ENCODE measurements around the gene AHDC1. TPM values are rescaled to one million over a fixed set of nuclear protein-coding genes. Genes with fewer than 3 reads are reported as not detected.
A peak's percentile ranks its signal among the peaks of the same experiment; 100 is the strongest.

The AHDC1 gene
- total and polyA plus RNA-seq, 2 of the 13 experiments (the other 11 are each of a cell fraction or from before 2014, with no cell fraction given) = 1.0 to 2.7 TPM

- TF ChIP-seq DBP (CRISPR knock-in tag; IDR thresholded peaks at IDR 0.05; ENCODE audit: not compliant biosample characterization) = no peak
- no peak for TF ChIP-seq ZNF878 (CRISPR knock-in tag; IDR thresholded peaks at IDR 0.05)
- TF ChIP-seq, protein P1, sequence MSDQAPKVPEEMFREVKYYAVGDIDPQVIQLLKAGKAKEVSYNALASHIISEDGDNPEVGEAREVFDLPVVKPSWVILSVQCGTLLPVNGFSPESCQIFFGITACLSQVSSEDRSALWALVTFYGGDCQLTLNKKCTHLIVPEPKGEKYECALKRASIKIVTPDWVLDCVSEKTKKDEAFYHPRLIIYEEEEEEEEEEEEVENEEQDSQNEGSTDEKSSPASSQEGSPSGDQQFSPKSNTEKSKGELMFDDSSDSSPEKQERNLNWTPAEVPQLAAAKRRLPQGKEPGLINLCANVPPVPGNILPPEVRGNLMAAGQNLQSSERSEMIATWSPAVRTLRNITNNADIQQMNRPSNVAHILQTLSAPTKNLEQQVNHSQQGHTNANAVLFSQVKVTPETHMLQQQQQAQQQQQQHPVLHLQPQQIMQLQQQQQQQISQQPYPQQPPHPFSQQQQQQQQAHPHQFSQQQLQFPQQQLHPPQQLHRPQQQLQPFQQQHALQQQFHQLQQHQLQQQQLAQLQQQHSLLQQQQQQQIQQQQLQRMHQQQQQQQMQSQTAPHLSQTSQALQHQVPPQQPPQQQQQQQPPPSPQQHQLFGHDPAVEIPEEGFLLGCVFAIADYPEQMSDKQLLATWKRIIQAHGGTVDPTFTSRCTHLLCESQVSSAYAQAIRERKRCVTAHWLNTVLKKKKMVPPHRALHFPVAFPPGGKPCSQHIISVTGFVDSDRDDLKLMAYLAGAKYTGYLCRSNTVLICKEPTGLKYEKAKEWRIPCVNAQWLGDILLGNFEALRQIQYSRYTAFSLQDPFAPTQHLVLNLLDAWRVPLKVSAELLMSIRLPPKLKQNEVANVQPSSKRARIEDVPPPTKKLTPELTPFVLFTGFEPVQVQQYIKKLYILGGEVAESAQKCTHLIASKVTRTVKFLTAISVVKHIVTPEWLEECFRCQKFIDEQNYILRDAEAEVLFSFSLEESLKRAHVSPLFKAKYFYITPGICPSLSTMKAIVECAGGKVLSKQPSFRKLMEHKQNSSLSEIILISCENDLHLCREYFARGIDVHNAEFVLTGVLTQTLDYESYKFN (CRISPR knock-in tag; conservative IDR thresholded peaks at IDR 0.05) = no peak
- peak; percentile 60; the same call in 1 of the 2 replicates for TF ChIP-seq ZNF501 (CRISPR knock-in tag; IDR thresholded peaks at IDR 0.05)
- peak; percentile 98 for TF ChIP-seq ZNF687 (CRISPR knock-in tag; IDR thresholded peaks at IDR 0.05)
- no peak for TF ChIP-seq HNF4G (IDR thresholded peaks at IDR 0.05; ENCODE audit: borderline replicate concordance, low read depth, low read length)
- TF ChIP-seq HNF4G (CRISPR knock-in tag; IDR thresholded peaks at IDR 0.05; ENCODE audit: borderline replicate concordance, low read depth) = no peak
- TF ChIP-seq, protein P2, sequence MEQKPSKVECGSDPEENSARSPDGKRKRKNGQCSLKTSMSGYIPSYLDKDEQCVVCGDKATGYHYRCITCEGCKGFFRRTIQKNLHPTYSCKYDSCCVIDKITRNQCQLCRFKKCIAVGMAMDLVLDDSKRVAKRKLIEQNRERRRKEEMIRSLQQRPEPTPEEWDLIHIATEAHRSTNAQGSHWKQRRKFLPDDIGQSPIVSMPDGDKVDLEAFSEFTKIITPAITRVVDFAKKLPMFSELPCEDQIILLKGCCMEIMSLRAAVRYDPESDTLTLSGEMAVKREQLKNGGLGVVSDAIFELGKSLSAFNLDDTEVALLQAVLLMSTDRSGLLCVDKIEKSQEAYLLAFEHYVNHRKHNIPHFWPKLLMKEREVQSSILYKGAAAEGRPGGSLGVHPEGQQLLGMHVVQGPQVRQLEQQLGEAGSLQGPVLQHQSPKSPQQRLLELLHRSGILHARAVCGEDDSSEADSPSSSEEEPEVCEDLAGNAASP (CRISPR knock-in tag; IDR thresholded peaks at IDR 0.05; ENCODE audit: borderline replicate concordance) = no peak
- TF ChIP-seq MIXL1 (CRISPR knock-in tag; IDR thresholded peaks at IDR 0.05) = no peak
- no peak for TF ChIP-seq E2F5 (CRISPR knock-in tag; conservative IDR thresholded peaks at IDR 0.05)
- no peak for TF ChIP-seq ZNF660 (CRISPR knock-in tag; IDR thresholded peaks at IDR 0.05; ENCODE audit: borderline replicate concordance, low read depth)
- 0 out of 2 replicates have a peak, but pooled peaks have one; percentile 48 for TF ChIP-seq ZNF616 (CRISPR knock-in tag; IDR thresholded peaks at IDR 0.05; ENCODE audit: low read depth)
- TF ChIP-seq, protein P3, sequence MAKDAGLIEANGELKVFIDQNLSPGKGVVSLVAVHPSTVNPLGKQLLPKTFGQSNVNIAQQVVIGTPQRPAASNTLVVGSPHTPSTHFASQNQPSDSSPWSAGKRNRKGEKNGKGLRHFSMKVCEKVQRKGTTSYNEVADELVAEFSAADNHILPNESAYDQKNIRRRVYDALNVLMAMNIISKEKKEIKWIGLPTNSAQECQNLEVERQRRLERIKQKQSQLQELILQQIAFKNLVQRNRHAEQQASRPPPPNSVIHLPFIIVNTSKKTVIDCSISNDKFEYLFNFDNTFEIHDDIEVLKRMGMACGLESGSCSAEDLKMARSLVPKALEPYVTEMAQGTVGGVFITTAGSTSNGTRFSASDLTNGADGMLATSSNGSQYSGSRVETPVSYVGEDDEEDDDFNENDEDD (CRISPR knock-in tag; IDR thresholded peaks at IDR 0.05; ENCODE audit: borderline replicate concordance) = peak; percentile 62; the same call in 1 of the 2 replicates
- no peak for TF ChIP-seq HDAC2 (CRISPR knock-in tag; IDR thresholded peaks at IDR 0.05)
- TF ChIP-seq ZNF552 (CRISPR knock-in tag; IDR thresholded peaks at IDR 0.05; ENCODE audit: borderline replicate concordance) = no peak; the same call in 1 of the 2 replicates
Measured at GRCh38 chr1:27517907-27518718, 85.8 kb downstream of the AHDC1 start (continued).

Measured in HepG2 (cell line).